Prostate gland (tissue), 2 donors: ENCODE data around the gene MSL1. TPM values are rescaled to one million over a fixed set of nuclear protein-coding genes. Genes with fewer than 3 reads are reported as not detected.

Experiments
- DNase-seq: peaks from one replicate; pipeline ENCODE4 v3.0.0-alpha.2; 2019; ENCODE audit warnings: low spot score
- H3K27ac ChIP-seq, 2 donors: fragments of 200-600 bp; sonication (generic); 2 replicates each; pipeline ENCODE4 v1.5.1; 2017 to 2019
- H3K27me3 ChIP-seq: fragments of 200-600 bp; sonication (generic); replicated peaks from 2 replicates; pipeline ENCODE4 v1.5.1; 2019; ENCODE audit not compliant: insufficient read depth
- H3K36me3 ChIP-seq, 2 donors: fragments of 200-600 bp; sonication (generic); 1 replicate in 1 of 2; 2 replicates in 1 of 2; pipeline versions ENCODE4 v1.5.1 to v1.8.1; 2017 to 2019
- H3K4me1 ChIP-seq: fragments of 200-600 bp; sonication (generic); replicated peaks from 2 replicates; pipeline ENCODE4 v1.5.1; 2019
- H3K4me3 ChIP-seq, 2 donors: fragments of 200-600 bp; sonication (generic); 2 replicates each; pipeline ENCODE4 v1.5.1; 2017 to 2019
- H3K9me3 ChIP-seq: fragments of 200-600 bp; sonication (generic); 2 replicates; pipeline ENCODE4 v1.5.1; 2017
- POLR2A ChIP-seq: fragments of 450-650 bp; IDR thresholded peaks from one replicate; pipeline ENCODE4 v1.6.1; 2016; ENCODE audit warnings: antibody characterized with exemption, mild to moderate bottlenecking
- POLR2AphosphoS5 ChIP-seq: sonication (generic); formaldehyde crosslinking; IDR thresholded peaks from one replicate; pipeline ENCODE4 v1.6.1; 2017; ENCODE audit warnings: antibody characterized with exemption
- WGBS: methylation state at CpG from one replicate; pipeline ENCODE4 v1.1.5; 2018; 5-methylcytosine and 5-hydroxymethylcytosine counted together
- intact Hi-C: fragments of 100-400 bp; cut with DNase I; formaldehyde crosslinking; loops from one replicate; pipeline ENCODE4 v1.14.2; 2022
- total RNA-seq, 2 donors: library from RNA; depleted of rRNA; stranded (reverse); fragments of >200 nt; gene quantifications; one replicate each; pipeline ENCODE4 v1.1.0, GENCODE V29; 2016
- TF ChIP-seq, protein P1 (sequence below), 4 experiments: fragments of 200-600 bp in 2 of 4; fragments of 450-650 bp in 2 of 4; sonication (generic) in 2 of 4; IDR thresholded peaks; 1 replicate in 3 of 4; 2 replicates in 1 of 4; pipeline ENCODE4 v1.5.1; 2016 to 2019; ENCODE audit warnings: antibody characterized with exemption in 4 of 4, mild to moderate bottlenecking in 2 of 4, moderate library complexity in 2 of 4

MSL1 gene
- total RNA-seq, 2 donors from 2014 or later = 77.0 to 112 TPM

- no peaks in the 10 kb centered on the region for H3K4me1 ChIP-seq
- DNase-seq = peak; percentile 49
- intact Hi-C loops = loop anchor here (5.0 kb wide), 1 partner anchor 219 kb away; no protein-coding TSS in a partner anchor
These were observed 1.4 kb downstream of the MSL1 start for GRCh38 chr17:40122999-40123810.

GRCh38 chr17:40123811-40124114 lies 2.0 kb downstream of the MSL1 start:
- peak overlapping the region; percentile 100 for H3K27ac ChIP-seq
- WGBS = 0% methylated on average over 2 of the region's 2 CpGs
- intact Hi-C loops = loop anchor here (5.0 kb wide), 1 partner anchor 219 kb away; no protein-coding TSS in a partner anchor

More at GRCh38 chr17:40122999-40123810, 1.4 kb downstream of the MSL1 start:
- no peaks in the 10 kb centered on the region for H3K36me3 ChIP-seq
- TF ChIP-seq POLR2A (no peak), POLR2AphosphoS5 (peak; percentile 59)
- TF ChIP-seq, protein P1, sequence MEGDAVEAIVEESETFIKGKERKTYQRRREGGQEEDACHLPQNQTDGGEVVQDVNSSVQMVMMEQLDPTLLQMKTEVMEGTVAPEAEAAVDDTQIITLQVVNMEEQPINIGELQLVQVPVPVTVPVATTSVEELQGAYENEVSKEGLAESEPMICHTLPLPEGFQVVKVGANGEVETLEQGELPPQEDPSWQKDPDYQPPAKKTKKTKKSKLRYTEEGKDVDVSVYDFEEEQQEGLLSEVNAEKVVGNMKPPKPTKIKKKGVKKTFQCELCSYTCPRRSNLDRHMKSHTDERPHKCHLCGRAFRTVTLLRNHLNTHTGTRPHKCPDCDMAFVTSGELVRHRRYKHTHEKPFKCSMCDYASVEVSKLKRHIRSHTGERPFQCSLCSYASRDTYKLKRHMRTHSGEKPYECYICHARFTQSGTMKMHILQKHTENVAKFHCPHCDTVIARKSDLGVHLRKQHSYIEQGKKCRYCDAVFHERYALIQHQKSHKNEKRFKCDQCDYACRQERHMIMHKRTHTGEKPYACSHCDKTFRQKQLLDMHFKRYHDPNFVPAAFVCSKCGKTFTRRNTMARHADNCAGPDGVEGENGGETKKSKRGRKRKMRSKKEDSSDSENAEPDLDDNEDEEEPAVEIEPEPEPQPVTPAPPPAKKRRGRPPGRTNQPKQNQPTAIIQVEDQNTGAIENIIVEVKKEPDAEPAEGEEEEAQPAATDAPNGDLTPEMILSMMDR (IDR thresholded peaks at IDR 0.05) = peak in 2 of 4 experiments; percentile 15 to 35
- H3K9me3 ChIP-seq = no peaks in the 10 kb centered on the region
- under 1% methylated on average over 31 of the region's 43 CpGs for WGBS
- peak overlapping the region; percentile 100 for H3K4me3 ChIP-seq
- H3K27me3 ChIP-seq = no peaks in the 10 kb centered on the region
- H3K27ac ChIP-seq = peak overlapping the region; percentile 100

DNA sequence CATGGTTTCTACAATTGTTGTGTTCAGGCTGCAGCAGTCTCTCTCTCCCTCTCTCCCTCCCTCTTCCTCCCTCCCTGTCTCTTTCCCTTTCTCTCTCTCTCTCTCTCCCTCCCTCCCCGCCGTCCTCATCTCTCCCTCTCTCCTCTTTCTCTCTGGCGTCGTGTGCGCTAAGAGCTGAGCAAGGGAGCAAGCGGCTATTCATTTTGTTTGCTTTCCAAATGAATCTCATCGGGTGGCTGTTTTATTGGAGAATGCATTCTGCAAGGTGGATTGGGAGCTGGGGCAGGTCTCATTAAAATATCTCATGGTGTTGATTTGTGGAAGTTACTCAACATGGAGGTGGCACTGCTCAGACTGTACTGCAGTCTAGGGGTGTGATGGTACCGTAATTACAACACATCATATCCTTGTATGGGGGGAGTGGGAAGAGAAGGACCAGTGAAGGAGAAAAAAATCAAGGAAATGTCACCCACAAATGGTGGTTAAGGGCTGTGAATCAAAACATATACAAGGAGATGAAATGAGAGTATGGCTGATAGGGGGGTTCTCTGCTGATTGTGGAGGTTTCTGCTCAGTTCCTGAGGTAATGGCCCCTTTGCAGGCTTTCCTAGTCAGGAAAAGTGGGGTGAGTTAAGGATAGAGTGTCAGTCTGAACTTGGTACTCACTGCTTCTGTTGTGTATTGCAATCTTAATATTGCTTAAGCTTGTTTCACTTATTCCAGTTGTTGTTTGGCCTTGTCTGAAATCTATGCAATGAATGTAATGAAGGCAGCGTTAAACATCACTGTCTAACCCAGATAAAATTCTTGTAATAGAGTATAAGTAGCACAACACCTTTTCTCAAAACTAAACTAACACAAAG lies 2.7 kb downstream of the MSL1 start:
- whole genome bisulfite sequencing = 2% methylated on average over 9 of the region's 9 CpGs
- TF ChIP-seq POLR2A (no peak), POLR2AphosphoS5 (no peak)
- TF ChIP-seq, protein P1 (IDR thresholded peaks at IDR 0.05) = no peak
- no peaks in the 10 kb centered on the region for H3K4me1 ChIP-seq
- intact Hi-C loops = loop anchor here (5.0 kb wide), 1 partner anchor 218 kb away; no protein-coding TSS in a partner anchor
- no peaks in the 10 kb centered on the region for H3K27me3 ChIP-seq
- H3K27ac ChIP-seq = peak overlapping the region; percentile 100
- no peak for DNase-seq
- no peaks in the 10 kb centered on the region for H3K9me3 ChIP-seq
- peaks cover 0 to 4% of the 10 kb centered on the region in 2 donors for H3K36me3 ChIP-seq
- H3K4me3 ChIP-seq = peak overlapping the region; percentile 100

More at GRCh38 chr17:40123811-40124114, 2.0 kb downstream of the MSL1 start:
- Histone ChIP-seq H3K27me3 (no peaks in the 10 kb centered on the region), H3K4me3 (peak overlapping the region; percentile 100), H3K36me3 (no peaks in the 10 kb centered on the region), H3K4me1 (no peaks in the 10 kb centered on the region), H3K9me3 (no peaks in the 10 kb centered on the region)
- DNase-seq = no peak
- TF ChIP-seq, protein P1 (IDR thresholded peaks at IDR 0.05) = no peak
- no peak for TF ChIP-seq POLR2AphosphoS5

DNA sequence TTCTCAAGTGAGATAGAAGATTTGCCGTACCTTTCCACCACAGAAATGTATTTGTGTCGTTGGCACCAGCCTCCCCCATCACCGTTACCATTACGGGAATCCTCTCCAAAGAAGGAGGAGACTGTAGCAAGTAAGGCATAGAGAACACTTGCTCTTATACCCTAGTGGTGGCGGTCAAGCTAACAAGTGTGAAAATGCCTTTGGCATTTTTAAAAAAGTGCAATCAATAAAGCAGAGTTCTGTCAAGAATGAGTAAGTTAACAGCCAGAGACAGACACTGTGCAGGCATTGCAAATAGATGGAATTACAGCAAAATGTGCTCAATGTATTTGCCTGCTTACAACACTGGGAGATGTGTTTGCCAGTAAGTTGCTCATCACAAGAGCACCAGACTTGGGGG lies 7.7 kb downstream of the MSL1 start:
- DNase-seq = no peak
- H3K4me3 ChIP-seq = no peak overlapping the region

More for the DNA sequence above, 7.7 kb downstream of the MSL1 start:
- H3K36me3 ChIP-seq = peaks cover 12 to 13% of the 10 kb centered on the region in 2 donors
- H3K4me1 ChIP-seq = no peaks in the 10 kb centered on the region
- no peaks in the 10 kb centered on the region for H3K27me3 ChIP-seq
- TF ChIP-seq, protein P1 (IDR thresholded peaks at IDR 0.05) = no peak
- TF ChIP-seq POLR2A (no peak), POLR2AphosphoS5 (no peak)
- intact Hi-C loops = no loop called here
- WGBS = 72% methylated on average over 5 of the region's 5 CpGs
- no peak overlapping the region for H3K27ac ChIP-seq
- H3K9me3 ChIP-seq = no peaks in the 10 kb centered on the region
